Measurements from ENCODE around the gene CACUL1.
"Not testable (repeated sequence)": the region's sequence is repeated elsewhere in the genome, so short reads cannot be mapped to it uniquely, and the experiment has no call there.

The CACUL1 gene

GRCh38 chr10:118687472-118687871 lies 67.3 kb downstream of the CACUL1 start:
- DNase-seq (ENCODE audit: low read depth in 2 of 2): no peak

DNA sequence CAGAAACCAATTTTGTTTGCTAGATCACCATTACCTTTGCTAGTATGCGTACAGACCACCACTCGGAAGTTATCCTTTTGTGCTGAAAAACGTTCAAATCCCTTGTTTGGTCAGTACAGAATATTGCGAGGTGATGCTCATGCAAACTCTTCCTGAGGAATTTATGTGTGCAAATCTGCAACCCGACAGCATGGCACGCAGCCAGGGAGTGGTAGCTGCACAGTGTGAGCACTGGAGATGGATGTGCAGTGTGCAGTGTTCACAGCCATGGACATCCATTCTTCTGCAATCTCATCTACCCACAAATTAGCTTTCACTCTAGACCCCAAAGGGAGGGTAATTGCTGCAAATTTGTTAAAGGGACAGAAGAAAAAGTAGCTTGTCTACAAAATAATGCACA lies 72.2 kb downstream of the CACUL1 start:
- DNase-seq (ENCODE audit: low read depth in 2 of 2): no peak

DNA sequence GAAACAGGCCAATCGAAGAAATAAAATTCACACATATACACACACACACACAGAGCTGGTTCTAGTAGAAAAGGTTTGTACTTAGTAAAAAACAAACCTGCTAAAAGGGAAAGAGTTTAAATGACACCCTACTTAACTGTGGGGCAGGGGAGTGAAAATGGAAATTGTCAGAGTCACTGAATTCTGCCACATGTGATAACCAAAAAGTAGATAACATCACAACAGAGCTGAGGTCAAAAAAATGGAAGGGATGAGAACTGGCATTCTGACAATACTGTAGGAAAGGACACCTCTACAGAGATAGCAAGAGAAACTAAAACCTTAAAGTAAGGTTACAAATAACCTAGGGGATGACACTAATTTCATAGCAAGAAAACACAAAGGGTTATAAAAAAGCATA lies 74.6 kb downstream of the CACUL1 start:
- no peak for DNase-seq (ENCODE audit: low read depth in 2 of 2)

- no peak for DNase-seq (ENCODE audit: low read depth in 2 of 2)
Measured at GRCh38 chr10:118674226-118674919, 80.4 kb downstream of the CACUL1 start.

GRCh38 chr10:118672766-118673715 lies 81.7 kb downstream of the CACUL1 start:
- DNase-seq (ENCODE audit: low read depth in 2 of 2): no peak

GRCh38 chr10:118672153-118672552 lies 82.6 kb downstream of the CACUL1 start:
- DNase-seq (ENCODE audit: low read depth in 2 of 2): no peak

- DNase-seq (ENCODE audit: low read depth in 2 of 2): not testable (repeated sequence)
Measured at GRCh38 chr10:118671221-118671620, 83.5 kb downstream of the CACUL1 start.

GRCh38 chr10:118670472-118671124 lies 84.2 kb downstream of the CACUL1 start:
- no peak for DNase-seq (ENCODE audit: low read depth in 2 of 2)

DNA sequence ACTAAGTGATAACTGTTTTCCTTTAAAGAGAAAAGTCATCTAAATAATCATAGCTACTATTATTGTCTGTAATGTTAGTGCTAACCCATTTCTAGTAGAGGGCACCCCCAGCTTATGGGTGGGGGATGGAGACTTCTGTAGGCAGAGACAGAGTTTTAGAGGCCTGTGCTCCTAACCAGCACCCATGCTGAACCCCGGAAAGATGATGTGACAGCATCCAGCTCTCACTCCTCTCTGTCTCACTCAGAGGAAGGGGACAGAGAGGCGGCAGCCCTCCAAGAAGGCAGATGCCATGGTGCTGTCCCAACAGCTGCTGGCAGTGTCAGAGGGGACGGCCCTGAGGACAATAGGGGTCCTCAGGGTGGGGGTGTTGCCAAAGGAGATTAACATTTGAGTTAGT lies 84.9 kb downstream of the CACUL1 start:
- DNase-seq (ENCODE audit: low read depth in 2 of 2): no peak

GRCh38 chr10:118669020-118669791 lies 85.6 kb downstream of the CACUL1 start:
- no peak for DNase-seq (ENCODE audit: low read depth in 2 of 2)

DNA sequence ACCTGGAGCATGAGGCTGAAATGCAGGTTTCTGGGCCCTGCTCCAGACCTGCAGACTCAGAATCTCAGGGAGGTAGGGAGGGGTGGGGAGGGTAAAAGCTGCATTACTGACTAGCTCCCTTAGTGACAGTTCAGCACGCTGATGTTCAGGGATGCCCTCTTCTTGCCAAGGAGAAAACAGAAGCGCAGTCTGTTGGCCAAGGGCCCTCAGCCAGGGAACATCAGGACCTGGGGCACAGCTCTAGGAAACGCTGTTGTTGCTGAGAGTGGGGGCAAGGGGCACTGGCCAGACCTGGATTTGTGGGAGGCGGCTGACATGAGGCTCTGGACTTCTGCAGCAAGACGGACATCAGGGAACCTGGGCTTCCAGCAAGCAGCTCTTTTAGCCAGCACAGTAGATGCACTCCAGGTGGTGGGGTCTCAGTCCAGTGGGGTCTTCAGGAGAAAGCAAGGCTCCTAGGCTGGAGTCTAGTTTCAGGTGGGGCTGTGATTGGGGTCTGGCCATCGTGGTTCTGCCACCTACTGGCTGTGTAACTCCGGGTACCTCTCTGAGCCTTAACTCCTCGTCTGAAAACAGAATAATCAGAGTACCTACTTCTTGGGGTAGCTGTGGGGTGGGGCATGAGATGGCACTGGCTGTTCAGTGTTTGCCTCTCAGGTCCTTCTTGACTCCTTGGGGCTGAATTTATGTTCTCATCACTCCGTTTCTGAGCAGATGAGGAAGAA lies 86.4 kb downstream of the CACUL1 start:
- DNase-seq (ENCODE audit: low read depth in 2 of 2): no peak

GRCh38 chr10:118667732-118668131 lies 87.0 kb downstream of the CACUL1 start:
- no peak for DNase-seq (ENCODE audit: low read depth in 2 of 2)

GRCh38 chr10:118666350-118666749 lies 88.4 kb downstream of the CACUL1 start:
- DNase-seq (ENCODE audit: low read depth in 2 of 2): no peak

DNA sequence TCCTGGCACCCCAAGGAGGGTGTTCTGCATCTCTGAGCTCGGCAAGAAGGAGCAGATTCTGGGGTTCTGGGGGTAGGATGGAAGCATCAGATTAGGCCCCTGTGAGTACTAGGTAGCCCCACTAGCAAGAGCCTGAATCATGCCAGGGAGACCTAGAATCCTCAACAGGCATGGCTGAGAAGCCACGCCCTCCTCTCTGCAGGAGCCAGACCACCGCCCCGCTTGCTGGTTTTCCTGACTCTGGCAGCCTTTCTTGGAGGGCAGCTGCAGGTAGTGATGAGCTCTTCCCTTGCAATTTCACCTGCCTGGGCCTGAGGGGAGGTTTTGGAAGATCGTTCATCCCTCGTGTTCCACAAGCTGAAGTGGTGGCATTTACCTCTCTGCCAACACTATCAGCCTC lies 90.4 kb downstream of the CACUL1 start:
- DNase-seq (ENCODE audit: low read depth in 2 of 2): no peak

DNA sequence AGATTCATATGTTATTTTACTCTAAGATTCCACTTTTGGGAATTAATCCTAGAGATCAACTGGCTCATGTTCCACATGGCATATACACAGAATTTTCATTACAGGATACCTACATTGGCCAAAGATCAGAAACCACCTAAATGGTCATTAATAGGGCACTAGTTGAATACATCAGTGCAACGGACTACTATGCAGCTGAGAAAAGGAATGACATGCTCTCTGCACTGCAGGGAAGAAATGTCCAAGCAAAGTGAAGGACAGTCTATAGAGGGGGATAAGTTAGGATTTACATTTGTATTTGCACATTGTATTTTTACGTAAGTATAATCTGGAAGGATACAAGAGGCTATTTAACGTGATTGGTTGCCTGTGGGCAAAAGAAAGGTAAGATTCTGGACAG lies 91.6 kb downstream of the CACUL1 start:
- DNase-seq (ENCODE audit: low read depth in 2 of 2): no peak

GRCh38 chr10:118662228-118663035 lies 92.3 kb downstream of the CACUL1 start:
- no peak for DNase-seq (ENCODE audit: low read depth in 2 of 2)

DNA sequence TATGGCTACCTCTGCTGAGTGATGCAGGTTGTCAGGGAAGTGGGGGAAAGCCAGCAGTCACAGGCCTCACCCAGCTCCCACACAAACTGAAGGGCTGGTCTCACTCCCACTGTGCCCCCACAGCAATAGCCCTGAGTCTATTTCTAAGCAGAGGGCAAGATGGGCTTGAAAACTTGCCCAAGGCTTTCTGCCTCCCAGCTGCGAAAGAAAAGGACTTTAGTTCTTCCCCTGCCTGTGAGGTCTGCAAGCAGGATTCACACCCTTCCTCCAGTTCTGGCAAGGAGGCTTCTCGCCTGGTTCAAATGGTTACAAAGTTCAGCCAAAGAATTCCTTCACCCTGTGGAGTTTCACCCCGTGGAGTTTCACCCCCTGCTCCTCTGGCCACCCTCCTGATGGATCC lies 96.0 kb downstream of the CACUL1 start:
- no peak for DNase-seq (ENCODE audit: low read depth in 2 of 2)

DNA sequence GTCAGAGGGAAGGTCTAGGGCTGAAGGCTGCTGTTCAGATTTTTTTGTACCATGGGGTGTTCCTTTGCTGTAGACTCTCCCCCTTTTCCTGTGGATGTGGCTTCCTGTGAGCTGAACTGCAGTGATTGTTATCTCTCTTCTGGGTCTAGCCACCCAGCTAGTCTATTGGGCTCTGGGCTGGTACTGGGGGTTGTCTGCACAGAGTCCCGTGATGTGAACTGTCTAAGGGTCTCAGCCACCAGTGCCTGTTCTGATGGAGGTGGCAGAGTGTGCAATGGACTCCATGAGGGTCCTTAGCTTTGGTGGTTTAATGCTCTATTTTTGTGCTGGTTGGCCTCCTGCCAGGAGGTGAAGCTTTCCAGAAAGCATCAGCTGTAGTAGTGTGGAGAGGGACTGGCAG lies 96.6 kb downstream of the CACUL1 start:
- not testable (repeated sequence) for DNase-seq (ENCODE audit: low read depth in 2 of 2)

- not testable (repeated sequence) for DNase-seq (ENCODE audit: low read depth in 2 of 2)
Measured at GRCh38 chr10:118645294-118645693, 109.5 kb downstream of the CACUL1 start.

DNA sequence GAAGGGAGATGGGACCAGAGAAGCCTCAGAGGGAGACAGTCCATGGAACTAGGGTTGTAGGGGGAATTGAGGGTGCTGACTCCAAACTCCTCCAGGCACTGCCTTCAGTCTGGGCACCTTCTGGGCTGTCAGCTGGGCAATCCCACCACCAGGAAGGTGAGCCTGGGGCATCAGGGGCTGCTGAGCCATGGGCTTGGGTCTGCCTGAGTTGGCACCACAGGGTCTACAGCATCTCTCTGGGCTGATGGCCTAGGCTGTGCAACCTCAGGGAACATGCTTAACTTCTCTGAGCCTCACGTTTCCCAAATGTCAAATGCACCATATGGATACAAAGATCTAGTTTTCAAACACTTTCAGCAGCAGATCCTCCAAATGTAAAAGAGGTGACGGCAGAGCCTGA lies 112.5 kb downstream of the CACUL1 start:
- DNase-seq (ENCODE audit: low read depth in 2 of 2): no peak

All from stimulated activated CD4-positive, alpha-beta T cell treated with anti-CD3 and anti-CD28 coated beads, Interleukin-12 subunit alpha, Interleukin-12 subunit beta, amount 100 ng/mL, for 24 hours (primary cell).